Heart left ventricle (tissue), 13 donors: ENCODE measurements around the gene IDH3G.

Experiments
- POLR2A ChIP-seq, 2 donors: fragments of 450-650 bp; IDR thresholded peaks; one replicate each; pipeline ENCODE4 v1.6.1; 2017; ENCODE audit warnings: antibody characterized with exemption in 2 of 2, mild to moderate bottlenecking in 2 of 2, moderate library complexity in 2 of 2
- TF ChIP-seq, protein P1 (sequence below), 12 donors: fragments of 200-600 bp; sonication (generic) in 4 of 12; IDR thresholded peaks; one replicate each; pipeline versions ENCODE4 v1.5.0 to v1.8.0; 2018 to 2022; ENCODE audit warnings: antibody characterized with exemption in 12 of 12, mild to moderate bottlenecking in 5 of 12
- donor health status: ischemic (EF 13 %, LVEDD 7.1; RV severe dilation, severe dysfunction).
- donor health status: DM: no; HTN: yes; CAD: no.
- donor health status: DM: no; HTN: no; CAD: no.
- donor health status: ischemic (EF 25% LVEDD 6.9; RV normal size, moderate dysfunction).
- donor health status: ischemic (EF 25% LVEDD 5.7; RV mildly dilated, moderate dysfunction).
- donor health status: ischemic (EF 35%, LVEDD 5.7; RV mildly dilated, moderate dysfunction).
- donor health status: nonischemic (EF 11% LVEDD 7.7; RV severe dilation, severe dysfunction).
- donor health status: DM: yes; HTN: yes; CAD: no.
- donor health status: PGD.
- donor health status: ischemic (EF 29% LVEDD 5.4; RV normal size, mild dysfunction).
- donor health status: nonischemic (EF 23%, LVEDD 6.1; RV moderate dilation, normal function).

DNA sequence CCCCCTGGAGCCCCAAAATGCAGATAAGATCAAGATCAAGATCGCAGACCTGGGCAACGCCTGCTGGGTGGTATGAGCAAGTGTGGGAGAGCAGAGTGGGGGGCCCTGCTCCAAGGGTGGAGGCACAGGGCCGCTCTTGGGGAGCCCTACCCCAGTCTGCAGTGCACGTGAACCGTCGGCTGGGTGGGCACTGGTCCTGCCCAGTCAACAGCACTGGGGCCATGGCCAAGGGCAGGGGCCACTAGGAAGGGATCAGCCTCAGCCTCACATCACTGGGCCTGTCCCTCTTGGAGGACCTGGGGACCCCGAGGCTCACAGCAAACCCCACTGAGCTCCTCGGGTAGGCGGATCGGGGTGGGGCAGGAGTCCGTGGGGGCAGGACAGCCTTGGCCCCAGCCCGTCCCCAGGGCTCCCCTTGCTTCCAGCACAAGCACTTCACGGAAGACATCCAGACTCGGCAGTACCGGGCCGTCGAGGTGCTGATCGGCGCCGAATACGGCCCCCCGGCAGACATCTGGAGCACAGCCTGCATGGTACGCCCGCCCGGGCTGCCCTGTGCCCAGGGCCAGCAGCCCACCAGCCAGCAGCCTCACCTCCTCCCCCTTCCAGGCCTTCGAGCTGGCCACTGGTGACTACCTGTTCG, 9.7 kb downstream of the IDH3G start:
- TF ChIP-seq, protein P1, sequence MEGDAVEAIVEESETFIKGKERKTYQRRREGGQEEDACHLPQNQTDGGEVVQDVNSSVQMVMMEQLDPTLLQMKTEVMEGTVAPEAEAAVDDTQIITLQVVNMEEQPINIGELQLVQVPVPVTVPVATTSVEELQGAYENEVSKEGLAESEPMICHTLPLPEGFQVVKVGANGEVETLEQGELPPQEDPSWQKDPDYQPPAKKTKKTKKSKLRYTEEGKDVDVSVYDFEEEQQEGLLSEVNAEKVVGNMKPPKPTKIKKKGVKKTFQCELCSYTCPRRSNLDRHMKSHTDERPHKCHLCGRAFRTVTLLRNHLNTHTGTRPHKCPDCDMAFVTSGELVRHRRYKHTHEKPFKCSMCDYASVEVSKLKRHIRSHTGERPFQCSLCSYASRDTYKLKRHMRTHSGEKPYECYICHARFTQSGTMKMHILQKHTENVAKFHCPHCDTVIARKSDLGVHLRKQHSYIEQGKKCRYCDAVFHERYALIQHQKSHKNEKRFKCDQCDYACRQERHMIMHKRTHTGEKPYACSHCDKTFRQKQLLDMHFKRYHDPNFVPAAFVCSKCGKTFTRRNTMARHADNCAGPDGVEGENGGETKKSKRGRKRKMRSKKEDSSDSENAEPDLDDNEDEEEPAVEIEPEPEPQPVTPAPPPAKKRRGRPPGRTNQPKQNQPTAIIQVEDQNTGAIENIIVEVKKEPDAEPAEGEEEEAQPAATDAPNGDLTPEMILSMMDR (IDR thresholded peaks at IDR 0.05), result no peak
- no peak for TF ChIP-seq POLR2A (IDR thresholded peaks at IDR 0.05)
